GM06990 (cell line): ENCODE results near the gene MSH5.

ENCODE experiments used
- DNase-seq: peaks from one replicate; pipeline ENCODE4 v3.0.0-alpha.2; 2011; ENCODE audit not compliant: insufficient read length; ENCODE audit errors: extremely low read depth
- H3K27me3 ChIP-seq: replicated peaks from 2 replicates; pipeline ENCODE4 v1.6.0; 2011; ENCODE audit warnings: low read length; ENCODE audit not compliant: control insufficient read depth, insufficient read depth
- H3K36me3 ChIP-seq: 2 replicates; pipeline ENCODE4 v1.5.1; 2011; ENCODE audit warnings: low read length; ENCODE audit not compliant: control insufficient read depth, insufficient read depth
- H3K4me3 ChIP-seq: replicated peaks from 2 replicates; pipeline ENCODE4 v1.5.1; 2011; ENCODE audit warnings: low read depth, mild to moderate bottlenecking, control low read depth, low read length
- CTCF ChIP-seq: IDR thresholded peaks from 2 replicates; pipeline ENCODE4 v1.5.1; 2011; ENCODE audit warnings: low read length, control low read depth, mild to moderate bottlenecking, inconsistent platforms; ENCODE audit not compliant: insufficient read depth, poor library complexity, severe bottlenecking

Gene MSH5

GRCh38 chr6:31720196-31720770, 19.5 kb upstream of the MSH5 start:
- Histone ChIP-seq H3K36me3 (no peaks in the 10 kb centered on the region), H3K27me3 (no peaks in the 10 kb centered on the region; the same call in 1 of the 2 replicates), H3K4me3 (no peak overlapping the region)
- no peak for TF ChIP-seq CTCF
- DNase-seq, result no peak

- Histone ChIP-seq H3K36me3 (no peaks in the 10 kb centered on the region), H3K4me3 (no peak within 1 kb of the TSS), H3K27me3 (no peaks in the 10 kb centered on the region; the same call in 1 of the 2 replicates)
- no peak for DNase-seq
- no peak for TF ChIP-seq CTCF
Observed at GRCh38 chr6:31721351-31722020, 18.3 kb upstream of the MSH5 start, which contains the start of gene LY6G6C. Gene LY6G6C, minus strand, starts transcription at chr6:31721746. Its CDS starts 67 bp downstream, at chr6:31721679.

DNA sequence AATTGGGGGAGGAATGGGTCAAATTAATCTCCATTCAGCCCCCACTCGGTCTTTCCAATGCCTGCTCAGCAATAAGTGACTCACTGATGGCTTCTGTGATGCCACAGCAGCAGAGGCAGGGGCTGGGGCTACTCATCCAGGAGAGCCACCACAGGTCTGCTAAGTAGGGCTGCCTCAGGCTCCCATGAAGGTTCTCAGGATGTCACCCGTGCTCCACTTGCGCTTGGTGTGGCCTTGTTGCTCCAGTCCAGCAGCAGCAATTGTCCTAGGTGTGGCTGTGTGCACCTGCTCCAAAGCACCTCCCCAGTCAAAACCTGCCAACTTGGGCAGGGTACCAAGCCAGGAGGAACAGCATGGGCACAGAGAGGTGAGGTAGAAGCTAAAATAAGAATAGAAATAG, 17.6 kb upstream of the MSH5 start:
- TF ChIP-seq CTCF, result no peak
- Histone ChIP-seq H3K27me3 (no peaks in the 10 kb centered on the region; the same call in 1 of the 2 replicates), H3K4me3 (no peak overlapping the region), H3K36me3 (no peaks in the 10 kb centered on the region)
- DNase-seq, result no peak

DNA sequence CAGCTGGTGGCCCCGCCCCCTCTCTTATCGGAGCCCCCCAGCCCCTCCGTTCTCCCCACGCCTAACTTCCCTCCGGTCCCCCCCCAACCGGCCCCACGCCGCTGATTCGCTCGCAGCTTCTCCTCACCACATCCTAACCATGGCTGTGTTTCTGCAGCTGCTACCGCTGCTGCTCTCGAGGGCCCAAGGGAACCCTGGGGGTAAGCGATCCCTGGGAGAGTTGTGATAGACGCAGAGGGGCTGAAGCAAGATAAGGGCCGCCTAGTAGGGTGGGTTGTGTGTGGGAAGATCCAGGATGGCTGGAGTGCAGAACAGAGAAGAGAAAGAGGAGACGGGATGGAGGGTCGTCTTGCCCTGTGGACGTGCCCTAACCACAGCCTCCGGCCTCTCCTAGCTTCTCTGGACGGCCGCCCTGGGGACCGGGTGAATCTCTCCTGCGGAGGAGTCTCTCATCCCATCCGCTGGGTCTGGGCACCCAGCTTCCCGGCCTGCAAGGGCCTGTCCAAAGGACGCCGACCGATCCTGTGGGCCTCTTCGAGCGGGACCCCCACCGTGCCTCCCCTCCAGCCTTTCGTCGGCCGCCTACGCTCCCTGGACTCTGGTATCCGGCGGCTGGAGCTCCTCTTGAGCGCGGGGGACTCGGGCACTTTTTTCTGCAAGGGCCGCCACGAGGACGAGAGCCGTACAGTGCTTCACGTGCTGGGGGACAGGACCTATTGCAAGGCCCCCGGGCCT, 16.4 kb upstream of the MSH5 start, which contains the start of gene MPIG6B:
TSS of gene MPIG6B (plus strand) at position 129 of the 735 bp plus-strand sequence. CDS start at position 140, 11 bp downstream.
- H3K36me3 ChIP-seq, result no peaks in the 10 kb centered on the region
- no peak for DNase-seq
- no peak within 1 kb of the TSS for H3K4me3 ChIP-seq
- TF ChIP-seq CTCF, result no peak
- H3K27me3 ChIP-seq, result no peaks in the 10 kb centered on the region

DNA sequence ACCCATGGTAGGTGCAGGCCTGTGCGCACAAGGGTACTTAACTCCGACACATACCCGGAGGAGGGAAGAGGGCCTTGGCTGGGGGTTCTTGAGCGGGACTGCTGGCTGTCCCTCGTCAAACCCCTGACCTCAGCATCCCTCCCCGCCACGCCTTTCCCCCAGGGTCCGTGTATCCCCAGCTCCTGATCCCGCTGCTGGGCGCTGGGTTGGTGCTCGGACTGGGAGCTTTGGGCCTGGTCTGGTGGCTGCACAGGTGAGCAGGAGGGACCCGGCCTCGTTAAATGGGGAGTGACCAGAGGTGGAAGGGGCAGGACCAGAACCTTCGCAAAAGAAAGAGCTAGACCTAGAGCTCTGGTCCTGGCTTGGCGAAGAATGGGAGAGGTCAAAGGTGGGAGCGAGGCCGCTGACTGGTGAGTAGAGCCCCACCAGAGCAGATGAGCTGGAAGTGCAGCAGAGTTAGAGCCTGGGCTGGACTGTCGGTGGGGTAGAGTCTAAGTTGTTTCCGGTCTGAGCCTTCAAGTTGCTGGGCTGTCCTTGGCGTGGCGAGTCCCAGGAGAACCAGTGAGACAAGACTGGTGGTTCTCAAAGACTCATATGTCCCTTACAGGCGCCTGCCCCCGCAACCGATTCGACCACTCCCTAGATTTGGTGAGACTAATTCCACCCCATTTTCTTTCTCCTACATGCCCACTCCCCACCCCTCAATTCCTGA, 15.7 kb upstream of the MSH5 start:
- TF ChIP-seq CTCF, result no peak
- H3K36me3 ChIP-seq, result no peaks in the 10 kb centered on the region
- no peaks in the 10 kb centered on the region for H3K27me3 ChIP-seq
- no peak for DNase-seq
- no peak overlapping the region for H3K4me3 ChIP-seq
